Neuronal stem cell (in vitro differentiated cells): ENCODE results near the gene FOXD4L6.
"Not testable (repeated sequence)": the region's sequence is repeated elsewhere in the genome, so short reads cannot be mapped to it uniquely, and the experiment has no call there.

Source experiments
- DNase-seq: peaks from one replicate; pipeline ENCODE4 v3.0.0-alpha.2; 2013; ENCODE audit warnings: low spot score
- H2AFZ ChIP-seq: one replicate; pipeline ENCODE4 v1.6.1; 2013; ENCODE audit warnings: mild to moderate bottlenecking, low read length, inconsistent platforms
- H2AK5ac ChIP-seq: 2 replicates; pipeline ENCODE4 v1.6.1; 2013; ENCODE audit warnings: low read depth, mild to moderate bottlenecking, inconsistent platforms, low read length, moderate library complexity, mixed read lengths
- H2BK120ac ChIP-seq: 2 replicates; pipeline ENCODE4 v1.6.1; 2013; ENCODE audit warnings: low read depth, mild to moderate bottlenecking, inconsistent platforms, low read length, moderate library complexity, mixed read lengths
- H2BK12ac ChIP-seq: one replicate; pipeline ENCODE4 v1.6.1; 2013; ENCODE audit warnings: low read length, inconsistent platforms
- H2BK15ac ChIP-seq: 2 replicates; pipeline ENCODE4 v1.6.1; 2013; ENCODE audit warnings: mild to moderate bottlenecking, low read length, inconsistent platforms, mixed read lengths
- H2BK5ac ChIP-seq: one replicate; pipeline ENCODE4 v1.6.1; 2013; ENCODE audit warnings: inconsistent platforms, mild to moderate bottlenecking, low read length, moderate library complexity
- H3K14ac ChIP-seq: one replicate; pipeline ENCODE4 v1.6.1; 2013; ENCODE audit warnings: low read length, inconsistent platforms
- H3K18ac ChIP-seq: 2 replicates; pipeline ENCODE4 v1.6.1; 2013; ENCODE audit warnings: low read length, inconsistent platforms
- H3K23ac ChIP-seq: 2 replicates; pipeline ENCODE4 v1.6.1; 2013; ENCODE audit warnings: low read depth, mild to moderate bottlenecking, mixed read lengths, low read length, inconsistent platforms; ENCODE audit not compliant: poor library complexity
- H3K27ac ChIP-seq: replicated peaks from 3 replicates; pipeline ENCODE4 v1.5.1; 2013; ENCODE audit warnings: low read length, inconsistent platforms
- H3K27me3 ChIP-seq, 3 experiments: 2 replicates each; pipeline ENCODE4 v1.6.1; 2013; ENCODE audit warnings: low read length in 3 of 3, mild to moderate bottlenecking in 2 of 3, inconsistent platforms in 1 of 3, low read depth in 1 of 3, mixed read lengths in 1 of 3, moderate library complexity in 1 of 3; ENCODE audit not compliant: control insufficient read depth in 3 of 3, insufficient read depth in 3 of 3
- H3K36me3 ChIP-seq, 2 donors: replicated peaks in 1 of 2; 2 replicates each; pipeline ENCODE4 v1.6.1; 2013; ENCODE audit warnings: low read length in 2 of 2; ENCODE audit not compliant: control insufficient read depth in 2 of 2, insufficient read depth in 2 of 2
- H3K4ac ChIP-seq: 2 replicates; pipeline ENCODE4 v1.6.1; 2013; ENCODE audit warnings: inconsistent platforms, mild to moderate bottlenecking, low read length, moderate library complexity
- H3K4me1 ChIP-seq, 2 donors: 1 replicate in 1 of 2; 2 replicates in 1 of 2; pipeline ENCODE4 v1.6.1; 2013; ENCODE audit warnings: low read length in 2 of 2, low read depth in 1 of 2; ENCODE audit not compliant: control insufficient read depth in 2 of 2, insufficient read depth in 1 of 2
- H3K4me2 ChIP-seq: one replicate; pipeline ENCODE4 v1.6.1; 2013; ENCODE audit warnings: mild to moderate bottlenecking, low read length, inconsistent platforms; ENCODE audit not compliant: insufficient read depth, poor library complexity, severe bottlenecking
- H3K4me3 ChIP-seq, 2 donors: 2 replicates each; pipeline ENCODE4 v1.5.1; 2013; ENCODE audit warnings: low read length in 2 of 2, mild to moderate bottlenecking in 2 of 2, inconsistent platforms in 1 of 2, moderate library complexity in 1 of 2
- H3K79me1 ChIP-seq: one replicate; pipeline ENCODE4 v1.6.1; 2013; ENCODE audit warnings: low read depth, mild to moderate bottlenecking, inconsistent platforms, low read length, moderate library complexity
- H3K9ac ChIP-seq: one replicate; pipeline ENCODE4 v1.6.1; 2013; ENCODE audit warnings: mild to moderate bottlenecking, low read depth, low read length, inconsistent platforms; ENCODE audit not compliant: poor library complexity
- H3K9me3 ChIP-seq, 2 donors: replicated peaks in 1 of 2; 2 replicates each; pipeline versions ENCODE3 to v1.6.1; 2013; ENCODE audit warnings: low read length in 2 of 2, mild to moderate bottlenecking in 2 of 2, inconsistent platforms in 1 of 2, low read depth in 1 of 2, mixed read lengths in 1 of 2, moderate library complexity in 1 of 2; ENCODE audit not compliant: control insufficient read depth in 2 of 2, insufficient read depth in 1 of 2
- H4K8ac ChIP-seq: one replicate; pipeline ENCODE4 v1.6.1; 2013; ENCODE audit warnings: low read depth, mild to moderate bottlenecking, inconsistent platforms, low read length, moderate library complexity
- H4K91ac ChIP-seq: one replicate; pipeline ENCODE4 v1.6.1; 2013; ENCODE audit warnings: low read length, low read depth, mild to moderate bottlenecking, inconsistent platforms; ENCODE audit not compliant: poor library complexity
- WGBS, 2 donors: extraction: QIAGEN DNeasy Blood & Tissue Kit; methylation state at CpG; one replicate each; pipeline ENCODE4 v1.1.7; 2013; ENCODE audit warnings: missing lambda C conversion rate in 2 of 2, mixed read lengths in 1 of 2; ENCODE audit not compliant: insufficient read length in 2 of 2, insufficient replicate concordance in 1 of 2; ENCODE audit errors: extremely low coverage in 2 of 2; 5-methylcytosine and 5-hydroxymethylcytosine counted together

FOXD4L6 gene

DNA sequence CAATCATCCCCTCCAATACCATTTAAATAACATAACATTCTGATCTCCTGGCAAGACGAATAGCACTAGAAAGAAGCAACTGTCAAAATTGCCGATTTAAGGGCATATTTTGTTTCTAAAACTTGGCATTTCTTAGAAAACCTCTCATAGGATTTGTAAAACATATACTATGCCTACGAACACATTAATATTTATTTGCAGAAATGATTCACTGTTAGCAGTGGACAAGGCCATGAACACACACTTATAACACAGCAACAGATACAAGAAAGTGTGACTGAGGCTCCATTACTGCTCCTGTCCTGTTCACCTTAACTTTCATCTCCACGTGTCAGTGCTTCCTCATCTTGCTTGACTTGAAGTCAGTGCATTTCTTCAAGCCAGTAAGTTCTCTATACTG lies 46.1 kb downstream of the FOXD4L6 start:
- H3K27ac ChIP-seq, H3K9me3 ChIP-seq, H2AK5ac ChIP-seq, H2BK5ac ChIP-seq, H3K4me3 ChIP-seq, H3K79me1 ChIP-seq, H3K14ac ChIP-seq, H3K4me1 ChIP-seq, H3K9ac ChIP-seq, H3K4ac ChIP-seq, H2AFZ ChIP-seq, H3K36me3 ChIP-seq, H3K4me2 ChIP-seq, H4K91ac ChIP-seq, H3K23ac ChIP-seq, H4K8ac ChIP-seq, H3K18ac ChIP-seq, H2BK15ac ChIP-seq, H2BK12ac ChIP-seq, DNase-seq, H2BK120ac ChIP-seq: not testable (repeated sequence)
- H3K27me3 ChIP-seq, result peaks cover 0 to 20% (median 6%) of the 10 kb centered on the region in 3 experiments
- WGBS, 2 donors, result no CpG with 5 or more reads among the region's 4 CpGs

DNA sequence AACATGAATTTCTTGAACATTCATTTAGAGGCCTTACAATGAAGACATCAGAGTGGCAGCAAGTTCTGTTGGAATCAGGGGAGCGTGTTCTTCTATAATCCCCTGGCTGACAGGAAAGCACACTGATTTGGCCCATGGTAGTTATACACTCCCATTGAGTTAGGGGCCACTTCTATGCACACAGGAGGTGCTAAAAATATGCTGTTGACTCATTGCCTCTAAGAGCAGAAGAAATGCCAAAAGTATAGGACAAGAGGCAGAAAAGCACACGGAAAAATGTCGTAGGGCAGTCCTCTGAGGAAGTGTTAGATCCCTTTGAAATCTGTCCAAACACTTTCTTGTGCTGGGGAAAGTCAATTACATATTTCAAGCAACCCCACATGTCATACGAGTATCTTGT lies 49.0 kb downstream of the FOXD4L6 start:
- WGBS, 2 donors, result no CpG with 5 or more reads among the region's 4 CpGs
- H3K9ac ChIP-seq, H3K14ac ChIP-seq, H3K4ac ChIP-seq, H3K4me3 ChIP-seq, DNase-seq, H2BK12ac ChIP-seq, H3K9me3 ChIP-seq, H2AFZ ChIP-seq, H2BK5ac ChIP-seq, H3K36me3 ChIP-seq, H3K4me1 ChIP-seq, H3K4me2 ChIP-seq, H4K91ac ChIP-seq, H2AK5ac ChIP-seq, H2BK15ac ChIP-seq, H2BK120ac ChIP-seq, H3K18ac ChIP-seq, H3K23ac ChIP-seq, H3K27ac ChIP-seq, H4K8ac ChIP-seq, H3K79me1 ChIP-seq: not testable (repeated sequence)
- peaks cover 1 to 30% (median 17%) of the 10 kb centered on the region in 3 experiments for H3K27me3 ChIP-seq

DNA sequence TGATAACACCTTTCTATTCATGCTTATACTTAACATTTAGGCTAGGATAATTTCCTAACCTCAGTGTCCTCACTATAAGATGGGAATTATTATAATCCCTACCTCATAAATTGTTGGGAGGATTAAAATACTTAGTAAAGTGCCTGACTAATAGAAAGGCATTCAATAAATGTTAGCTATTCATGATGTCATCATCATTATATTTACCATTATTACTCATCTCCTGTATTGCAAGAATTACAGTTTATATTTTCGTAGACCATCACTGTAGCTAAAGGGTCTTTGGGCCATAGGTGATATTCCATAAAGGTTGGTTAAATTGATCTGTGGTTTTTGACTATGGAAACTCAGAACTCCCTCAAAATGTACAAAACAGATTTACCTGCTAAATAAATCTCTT lies 50.9 kb downstream of the FOXD4L6 start:
- not testable (repeated sequence) for DNase-seq, H3K9me3 ChIP-seq, H4K8ac ChIP-seq, H3K79me1 ChIP-seq, H3K14ac ChIP-seq, H2BK5ac ChIP-seq, H2BK12ac ChIP-seq, H3K4ac ChIP-seq, H3K9ac ChIP-seq, H3K23ac ChIP-seq, H3K4me1 ChIP-seq, H3K27ac ChIP-seq, H3K4me2 ChIP-seq, H2BK15ac ChIP-seq, H2AFZ ChIP-seq, H3K4me3 ChIP-seq, H2AK5ac ChIP-seq, H3K18ac ChIP-seq, H4K91ac ChIP-seq, H2BK120ac ChIP-seq, H3K36me3 ChIP-seq
- no CpG with 5 or more reads among the region's 1 CpG for WGBS, 2 donors
- H3K27me3 ChIP-seq, result peaks cover 4 to 37% (median 28%) of the 10 kb centered on the region in 3 experiments
